ENCODE results near the gene CFAP77. TPM values are rescaled to one million over a fixed set of nuclear protein-coding genes. Genes with fewer than 3 reads are reported as not detected.
A peak's percentile ranks its signal among the peaks of the same experiment; 100 is the strongest.

CFAP77 gene
- total and polyA plus RNA-seq, 2 of the 13 experiments (the other 11 are each of a cell fraction or from before 2014, with no cell fraction given), result not detected

DNA sequence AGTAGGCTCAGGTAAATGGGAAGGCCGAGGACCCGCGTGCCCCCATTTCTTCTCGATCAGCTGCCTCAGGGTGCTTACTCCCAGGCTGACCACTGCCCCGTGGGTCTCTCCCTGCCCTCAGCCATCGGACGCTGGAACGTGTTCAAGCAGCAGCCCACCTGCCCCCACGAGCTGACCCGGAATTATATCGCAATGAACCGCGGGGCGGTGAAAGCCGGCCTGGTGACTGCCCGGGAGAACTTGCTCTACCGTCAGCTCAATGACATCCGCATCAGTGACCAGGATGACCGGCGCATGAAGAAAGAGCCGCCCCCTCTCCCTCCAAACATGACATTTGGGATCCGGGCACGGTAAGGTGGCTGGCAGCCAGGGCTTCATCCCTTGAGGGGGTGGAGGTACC is 89.2 kb downstream of the CFAP77 start:
- H3K4me3 ChIP-seq (replicated peaks in 1 of 3; ENCODE audit: insufficient read depth in 1 of 3, low read depth in 2 of 3, low read length in 3 of 3), result no peak overlapping the region
- no peak overlapping the region for H3K4me2 ChIP-seq (ENCODE audit: low read depth, low read length)
- DNase-seq (ENCODE audit: low spot score) (no peak), ATAC-seq (no peak), FAIRE-seq (no peak)
- in situ Hi-C loops (cut with HindIII; ENCODE audit: extremely low pct_ligation_motif_present, low pct_unique_long_range_greater_than_20kb), result no loop called here
- H3K9me3 ChIP-seq (ENCODE audit: low read length), result no peaks in the 10 kb centered on the region
- no peak overlapping the region for H2AFZ ChIP-seq (ENCODE audit: low read length)
- H3K27me3 ChIP-seq (ENCODE audit: control insufficient read depth in 1 of 2, insufficient read depth in 2 of 2, low read length in 2 of 2), result peaks cover 10 to 72% of the 10 kb centered on the region in 2 experiments
- no TSS peak for BruUV-seq (replicated peaks)
- H3K36me3 ChIP-seq (replicated peaks in 1 of 2; ENCODE audit: control insufficient read depth in 1 of 2, insufficient read depth in 2 of 2, low read length in 2 of 2), result no peaks in the 10 kb centered on the region
- H4K20me1 ChIP-seq (ENCODE audit: insufficient read depth, low read length), result no peaks in the 10 kb centered on the region
- no peak overlapping the region for H3K9ac ChIP-seq (ENCODE audit: insufficient read depth, low read depth, low read length)
- intact Hi-C loops (cut with micrococcal nuclease; ENCODE audit: unreplicated experiment), result no loop called here
- POLR2A ChIA-PET, result no interaction called here
- H3K27ac ChIP-seq (ENCODE audit: extremely low read length, insufficient read depth, low read length), result no peak overlapping the region
- H3K4me1 ChIP-seq (ENCODE audit: insufficient read depth, low read length), result no peaks in the 10 kb centered on the region
- no peaks in the 10 kb centered on the region for H3K79me2 ChIP-seq (ENCODE audit: insufficient read depth, low read length)
- 37% methylated on average over 6 of the region's 23 CpGs for WGBS (ENCODE audit: low lambda C conversion rate)
- TF ChIP-seq SP2 (CRISPR knock-in tag; IDR thresholded peaks at IDR 0.05) (no peak), ZNF17 (CRISPR knock-in tag; IDR thresholded peaks at IDR 0.05) (no peak), ZNF207 (IDR thresholded peaks at IDR 0.05; ENCODE audit: borderline replicate concordance) (no peak)
- CTCF ChIA-PET (ENCODE audit: low intra/inter-chr PET ratio, low total read pairs), result no interaction called here

DNA sequence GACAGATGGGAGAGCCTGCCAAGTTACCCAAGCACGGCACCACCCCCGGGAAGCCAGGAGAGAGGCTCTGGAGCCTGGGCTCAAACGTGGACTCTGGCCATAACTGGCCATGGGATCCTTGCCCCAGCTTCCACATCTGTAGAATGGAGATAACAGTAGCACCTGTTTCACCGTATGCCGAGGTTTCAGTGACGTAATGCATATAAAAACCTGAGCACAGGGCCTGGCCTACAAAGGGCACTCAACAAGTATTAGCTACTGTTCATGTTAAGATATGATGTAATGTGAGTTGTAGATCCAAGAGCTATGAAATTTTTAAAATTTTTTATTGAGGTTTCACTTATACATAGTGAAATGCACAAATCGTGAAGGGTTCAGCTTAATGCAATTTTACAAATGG is 90.2 kb downstream of the CFAP77 start:
- Histone ChIP-seq H3K9ac (ENCODE audit: insufficient read depth, low read depth, low read length) (no peak overlapping the region), H3K27me3 (ENCODE audit: control insufficient read depth in 1 of 2, insufficient read depth in 2 of 2, low read length in 2 of 2) (peaks cover 10 to 79% of the 10 kb centered on the region in 2 experiments), H4K20me1 (ENCODE audit: insufficient read depth, low read length) (no peaks in the 10 kb centered on the region), H2AFZ (ENCODE audit: low read length) (no peak overlapping the region), H3K27ac (ENCODE audit: extremely low read length, insufficient read depth, low read length) (no peak overlapping the region), H3K4me2 (ENCODE audit: low read depth, low read length) (no peak overlapping the region), H3K4me3 (replicated peaks in 1 of 3; ENCODE audit: insufficient read depth in 1 of 3, low read depth in 2 of 3, low read length in 3 of 3) (no peak overlapping the region), H3K4me1 (ENCODE audit: insufficient read depth, low read length) (no peaks in the 10 kb centered on the region), H3K36me3 (replicated peaks in 1 of 2; ENCODE audit: control insufficient read depth in 1 of 2, insufficient read depth in 2 of 2, low read length in 2 of 2) (no peaks in the 10 kb centered on the region), H3K79me2 (ENCODE audit: insufficient read depth, low read length) (no peaks in the 10 kb centered on the region), H3K9me3 (ENCODE audit: low read length) (no peaks in the 10 kb centered on the region)
- FAIRE-seq (no peak), ATAC-seq (no peak), DNase-seq (ENCODE audit: low spot score) (no peak)
- TF ChIP-seq TCF7L2 (IDR thresholded peaks at IDR 0.05; ENCODE audit: low read depth, low read length) (no peak), KMT2A (CRISPR knock-in tag; IDR thresholded peaks at IDR 0.05) (no peak), ATF7 (IDR thresholded peaks at IDR 0.05) (peak; percentile 75), ATF7 (CRISPR knock-in tag; IDR thresholded peaks at IDR 0.05) (no peak)
- in situ Hi-C loops (cut with HindIII; ENCODE audit: extremely low pct_ligation_motif_present, low pct_unique_long_range_greater_than_20kb) (loop anchor here (10.0 kb wide), 1 partner anchor 85 kb away; the partner anchor contains the start of gene CFAP77), intact Hi-C loops (cut with micrococcal nuclease; ENCODE audit: unreplicated experiment) (loop anchor here (10.0 kb wide), 1 partner anchor 85 kb away; the partner anchor contains the start of gene CFAP77)
- 8% methylated on average over 7 of the region's 7 CpGs for WGBS (ENCODE audit: low lambda C conversion rate)
- CTCF ChIA-PET (ENCODE audit: low intra/inter-chr PET ratio, low total read pairs), result no interaction called here
- no TSS peak for BruUV-seq (replicated peaks)
- POLR2A ChIA-PET, result no interaction called here
